ENCODE measurements around the gene PLXNA4. TPM values are rescaled to one million over a fixed set of nuclear protein-coding genes. Genes with fewer than 3 reads are reported as not detected.

PLXNA4 gene
- total RNA-seq, 1 donor from 2014 or later = 5.2 TPM

DNA sequence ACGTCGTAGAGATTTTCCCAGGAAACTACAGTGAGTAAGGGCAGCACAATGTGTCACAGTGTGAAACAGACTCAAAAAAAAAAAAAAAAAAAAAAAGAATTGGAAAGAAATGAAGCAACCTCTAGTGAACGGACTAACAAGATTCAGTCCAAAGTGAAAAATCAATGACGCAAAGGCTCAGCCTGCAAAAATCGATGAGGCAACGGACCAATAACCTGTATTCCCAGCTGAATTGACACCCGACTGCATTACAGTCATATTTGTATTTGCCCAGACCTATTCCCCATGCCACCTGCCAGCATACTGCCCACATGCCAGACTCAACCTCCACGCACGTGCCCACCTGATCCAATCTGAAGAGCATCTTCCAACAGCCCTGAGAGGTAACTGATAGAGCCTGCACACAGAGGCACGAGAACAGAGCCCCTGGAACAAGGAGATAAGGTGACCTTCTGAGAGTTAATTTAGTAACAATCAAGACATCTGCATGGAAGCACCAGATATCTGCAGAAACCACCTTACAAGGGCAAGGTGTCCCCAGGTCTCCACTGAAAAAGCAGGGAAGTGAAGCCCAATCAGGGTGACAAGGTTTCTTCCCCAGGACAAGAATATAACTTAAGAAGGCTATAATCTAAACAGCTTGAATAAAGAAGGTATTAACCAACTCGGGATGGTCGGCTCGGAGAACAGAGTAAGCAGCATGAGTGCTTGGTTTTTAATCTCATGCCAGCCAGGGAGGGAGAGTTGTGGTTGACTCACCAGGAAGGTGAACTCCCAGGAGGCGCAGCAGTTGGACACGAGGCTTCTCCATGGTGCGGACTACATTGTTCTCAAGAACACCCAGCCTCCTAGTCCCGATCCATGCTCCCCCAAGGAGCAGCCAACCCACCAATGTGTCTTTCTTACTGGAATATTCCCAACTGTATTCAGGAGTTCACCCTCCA lies 48.5 kb downstream of the PLXNA4 start:
- DNase-seq (ENCODE audit: low spot score in 2 of 2, unreplicated experiment in 2 of 2) = no peak
- Mint-ChIP-seq H3K36me3 (no peaks in the 10 kb centered on the region), H3K4me1 (no peaks in the 10 kb centered on the region), H3K27ac (no peak overlapping the region), H3K4me3 (no peak overlapping the region), H3K9me3 (no peaks in the 10 kb centered on the region), H3K27me3 (ENCODE audit: low read depth) (peaks cover 74% of the 10 kb centered on the region)
- TF ChIP-seq, protein P1, sequence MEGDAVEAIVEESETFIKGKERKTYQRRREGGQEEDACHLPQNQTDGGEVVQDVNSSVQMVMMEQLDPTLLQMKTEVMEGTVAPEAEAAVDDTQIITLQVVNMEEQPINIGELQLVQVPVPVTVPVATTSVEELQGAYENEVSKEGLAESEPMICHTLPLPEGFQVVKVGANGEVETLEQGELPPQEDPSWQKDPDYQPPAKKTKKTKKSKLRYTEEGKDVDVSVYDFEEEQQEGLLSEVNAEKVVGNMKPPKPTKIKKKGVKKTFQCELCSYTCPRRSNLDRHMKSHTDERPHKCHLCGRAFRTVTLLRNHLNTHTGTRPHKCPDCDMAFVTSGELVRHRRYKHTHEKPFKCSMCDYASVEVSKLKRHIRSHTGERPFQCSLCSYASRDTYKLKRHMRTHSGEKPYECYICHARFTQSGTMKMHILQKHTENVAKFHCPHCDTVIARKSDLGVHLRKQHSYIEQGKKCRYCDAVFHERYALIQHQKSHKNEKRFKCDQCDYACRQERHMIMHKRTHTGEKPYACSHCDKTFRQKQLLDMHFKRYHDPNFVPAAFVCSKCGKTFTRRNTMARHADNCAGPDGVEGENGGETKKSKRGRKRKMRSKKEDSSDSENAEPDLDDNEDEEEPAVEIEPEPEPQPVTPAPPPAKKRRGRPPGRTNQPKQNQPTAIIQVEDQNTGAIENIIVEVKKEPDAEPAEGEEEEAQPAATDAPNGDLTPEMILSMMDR (IDR thresholded peaks at IDR 0.05; ENCODE audit: unreplicated experiment) = no peak

- TF ChIP-seq, protein P1 (IDR thresholded peaks at IDR 0.05; ENCODE audit: unreplicated experiment) = no peak
- no peak overlapping the region for H3K27ac Mint-ChIP-seq
- no peaks in the 10 kb centered on the region for H3K9me3 Mint-ChIP-seq
- no peak overlapping the region for H3K4me3 Mint-ChIP-seq
- H3K36me3 Mint-ChIP-seq = no peaks in the 10 kb centered on the region
- H3K27me3 Mint-ChIP-seq (ENCODE audit: low read depth) = peaks cover 68% of the 10 kb centered on the region
- DNase-seq (ENCODE audit: low spot score in 2 of 2, unreplicated experiment in 2 of 2) = no peak
- no peaks in the 10 kb centered on the region for H3K4me1 Mint-ChIP-seq
Measured at GRCh38 chr7:132526111-132526740, 50.0 kb downstream of the PLXNA4 start.

DNA sequence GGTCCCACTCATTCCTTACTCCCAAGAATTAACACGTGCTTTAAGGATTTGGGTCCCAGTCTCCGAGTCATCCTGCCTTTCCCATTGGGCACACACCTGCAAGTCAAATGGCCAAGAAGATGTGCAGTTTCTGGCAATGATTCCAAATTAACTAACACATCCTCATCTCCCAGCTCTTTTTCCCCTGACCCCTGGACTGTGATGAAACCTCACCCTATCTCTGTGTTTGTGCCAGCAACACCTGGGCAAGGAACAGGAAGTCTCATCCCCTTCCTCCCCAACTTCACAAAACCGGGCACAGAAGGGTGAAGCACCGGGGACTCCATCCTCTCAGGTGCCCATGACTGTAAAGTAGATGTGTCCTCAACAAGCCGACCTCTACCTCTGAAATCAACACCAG lies 54.8 kb downstream of the PLXNA4 start:
- TF ChIP-seq, protein P1 (IDR thresholded peaks at IDR 0.05; ENCODE audit: unreplicated experiment) = no peak
- H3K27ac Mint-ChIP-seq = no peak overlapping the region
- H3K27me3 Mint-ChIP-seq (ENCODE audit: low read depth) = peaks cover 32% of the 10 kb centered on the region
- H3K4me3 Mint-ChIP-seq = no peak overlapping the region
- no peak for DNase-seq (ENCODE audit: low spot score in 2 of 2, unreplicated experiment in 2 of 2)
- no peaks in the 10 kb centered on the region for H3K9me3 Mint-ChIP-seq
- no peaks in the 10 kb centered on the region for H3K36me3 Mint-ChIP-seq
- no peaks in the 10 kb centered on the region for H3K4me1 Mint-ChIP-seq

DNA sequence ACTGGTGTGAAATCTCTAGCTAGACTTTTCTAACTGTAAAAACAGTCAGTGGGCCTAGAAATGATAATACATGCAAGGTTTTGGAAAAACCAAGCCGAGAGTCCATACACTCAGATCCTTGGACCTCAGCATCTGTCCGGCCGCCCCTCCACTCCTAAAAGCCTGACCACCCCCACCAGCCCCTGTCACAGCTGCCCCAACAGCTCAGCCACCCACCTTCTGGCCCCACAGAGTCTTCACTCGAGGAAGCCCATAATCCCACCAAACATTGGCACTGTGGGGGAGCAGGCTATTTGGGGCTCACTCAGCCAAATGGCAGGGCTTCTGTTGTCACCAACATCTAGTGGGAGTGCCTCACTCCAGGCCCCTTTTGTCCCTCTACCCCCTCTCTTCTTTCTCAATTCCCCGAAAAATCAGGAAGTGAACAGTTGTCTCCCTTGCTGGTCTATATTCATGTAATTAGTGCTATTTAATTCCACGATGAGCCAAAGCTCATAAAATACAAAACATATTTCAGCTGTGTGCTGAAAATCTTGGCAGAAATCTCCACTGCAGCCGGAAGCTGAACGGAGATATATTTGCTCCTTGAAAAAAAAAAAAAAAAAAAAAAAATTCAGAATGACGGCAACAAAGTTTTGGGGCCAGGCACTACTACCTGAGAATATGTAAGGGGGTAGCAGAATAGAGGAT lies 55.5 kb downstream of the PLXNA4 start:
- Mint-ChIP-seq H3K9me3 (no peaks in the 10 kb centered on the region), H3K4me1 (no peaks in the 10 kb centered on the region), H3K4me3 (no peak overlapping the region), H3K36me3 (no peaks in the 10 kb centered on the region), H3K27me3 (ENCODE audit: low read depth) (peaks cover 26% of the 10 kb centered on the region), H3K27ac (no peak overlapping the region)
- TF ChIP-seq, protein P1 (IDR thresholded peaks at IDR 0.05; ENCODE audit: unreplicated experiment) = no peak
- DNase-seq (ENCODE audit: low spot score in 2 of 2, unreplicated experiment in 2 of 2) = no peak

- Mint-ChIP-seq H3K36me3 (no peaks in the 10 kb centered on the region), H3K4me3 (no peak overlapping the region), H3K27ac (no peak overlapping the region), H3K4me1 (no peaks in the 10 kb centered on the region), H3K27me3 (ENCODE audit: low read depth) (peaks cover 20% of the 10 kb centered on the region), H3K9me3 (no peaks in the 10 kb centered on the region)
- TF ChIP-seq, protein P1 (IDR thresholded peaks at IDR 0.05; ENCODE audit: unreplicated experiment) = no peak
- no peak for DNase-seq (ENCODE audit: low spot score in 2 of 2, unreplicated experiment in 2 of 2)
Measured at GRCh38 chr7:132519936-132520335, 56.3 kb downstream of the PLXNA4 start.
